CD14-positive monocyte (primary cell): ENCODE results near the gene HLCS. TPM values are rescaled to one million over a fixed set of nuclear protein-coding genes. Genes with fewer than 3 reads are reported as not detected.

ENCODE experiments used
- DNase-seq, 3 donors: peaks; one replicate each; pipeline ENCODE4 v3.0.0-alpha.2; 2011 to 2022
- H2AFZ ChIP-seq: 2 replicates; pipeline ENCODE4 v1.6.0; 2012; ENCODE audit warnings: mild to moderate bottlenecking, low read depth, low read length, inconsistent platforms; ENCODE audit not compliant: insufficient read depth, poor library complexity, severe bottlenecking
- H3K27ac ChIP-seq, 2 donors: 1 replicate in 1 of 2; 2 replicates in 1 of 2; pipeline ENCODE4 v1.5.1; 2012 to 2013; ENCODE audit warnings: low read length in 2 of 2, control low read depth in 1 of 2, inconsistent platforms in 1 of 2, low read depth in 1 of 2, mild to moderate bottlenecking in 1 of 2
- H3K27me3 ChIP-seq, 2 donors: one replicate each; pipeline versions ENCODE4 v1.6.0 to v1.6.1; 2011 to 2013; ENCODE audit warnings: low read length in 2 of 2; ENCODE audit not compliant: control insufficient read depth in 2 of 2, insufficient read depth in 2 of 2
- H3K36me3 ChIP-seq, 2 donors: replicated peaks in 1 of 2; 1 replicate in 1 of 2; 2 replicates in 1 of 2; pipeline versions ENCODE4 v1.5.1 to v1.6.1; 2012 to 2013; ENCODE audit warnings: low read length in 2 of 2, control low read depth in 1 of 2, inconsistent platforms in 1 of 2, mild to moderate bottlenecking in 1 of 2; ENCODE audit not compliant: insufficient read depth in 2 of 2, control insufficient read depth in 1 of 2
- H3K4me1 ChIP-seq, 2 donors: 1 replicate in 1 of 2; 2 replicates in 1 of 2; pipeline versions ENCODE4 v1.5.1 to v1.6.1; 2012 to 2013; ENCODE audit warnings: low read length in 2 of 2, control low read depth in 1 of 2, inconsistent platforms in 1 of 2, mild to moderate bottlenecking in 1 of 2, moderate library complexity in 1 of 2; ENCODE audit not compliant: insufficient read depth in 2 of 2, control insufficient read depth in 1 of 2
- H3K4me2 ChIP-seq: replicated peaks from 2 replicates; pipeline ENCODE3; 2012; ENCODE audit warnings: low read length, moderate library complexity, mild to moderate bottlenecking; ENCODE audit not compliant: poor library complexity, severe bottlenecking; ENCODE audit errors: extremely low read depth
- H3K4me3 ChIP-seq, 3 experiments: fragments of 200-600 bp in 1 of 3; sonication (generic) in 1 of 3; replicated peaks in 1 of 3; 1 replicate in 2 of 3; 2 replicates in 1 of 3; pipeline ENCODE4 v1.5.1; 2011 to 2013; ENCODE audit warnings: low read length in 3 of 3, mild to moderate bottlenecking in 3 of 3, control low read depth in 2 of 3, low read depth in 2 of 3, inconsistent platforms in 1 of 3, moderate library complexity in 1 of 3
- H3K79me2 ChIP-seq: 2 replicates; pipeline ENCODE4 v1.6.0; 2012; ENCODE audit warnings: mild to moderate bottlenecking, control low read depth, inconsistent platforms, low read length, moderate library complexity; ENCODE audit not compliant: insufficient read depth
- H3K9ac ChIP-seq: 2 replicates; pipeline ENCODE4 v1.6.0; 2017; ENCODE audit warnings: low read length, mild to moderate bottlenecking; ENCODE audit not compliant: insufficient read depth, poor library complexity, severe bottlenecking
- H3K9me3 ChIP-seq, 2 donors: replicated peaks in 1 of 2; 1 replicate in 1 of 2; 2 replicates in 1 of 2; pipeline versions ENCODE4 v1.5.1 to v1.6.1; 2012 to 2013; ENCODE audit warnings: low read length in 2 of 2, control low read depth in 1 of 2; ENCODE audit not compliant: control insufficient read depth in 1 of 2, insufficient read depth in 1 of 2
- H4K20me1 ChIP-seq: 2 replicates; pipeline ENCODE4 v1.6.0; 2012; ENCODE audit warnings: mild to moderate bottlenecking, low read length, control low read depth, moderate library complexity; ENCODE audit not compliant: insufficient read depth
- H3K27ac Mint-ChIP-seq, 7 donors: one replicate each; pipeline ENCODE4 v1.8.0; 2020; ENCODE audit warnings: mild to moderate bottlenecking in 7 of 7, mixed read lengths in 7 of 7, moderate library complexity in 6 of 7, inconsistent platforms in 2 of 7
- H3K27me3 Mint-ChIP-seq, 3 donors: one replicate each; pipeline ENCODE4 v1.8.0; 2021 to 2022; ENCODE audit warnings: low read depth in 3 of 3, mild to moderate bottlenecking in 3 of 3, mixed read lengths in 3 of 3, moderate library complexity in 3 of 3, inconsistent platforms in 1 of 3
- H3K36me3 Mint-ChIP-seq, 2 donors: one replicate each; pipeline ENCODE4 v1.8.0; 2020; ENCODE audit warnings: mixed read lengths in 2 of 2, inconsistent platforms in 1 of 2, mild to moderate bottlenecking in 1 of 2
- H3K4me1 Mint-ChIP-seq: one replicate; pipeline ENCODE4 v1.8.0; 2020; ENCODE audit warnings: mild to moderate bottlenecking, mixed read lengths
- H3K4me3 Mint-ChIP-seq, 2 donors: one replicate each; pipeline ENCODE4 v1.8.0; 2020; ENCODE audit warnings: mild to moderate bottlenecking in 2 of 2, mixed read lengths in 2 of 2, moderate library complexity in 1 of 2
- H3K9me3 Mint-ChIP-seq, 7 donors: one replicate each; pipeline ENCODE4 v1.8.0; 2020 to 2022; ENCODE audit warnings: mixed read lengths in 7 of 7, mild to moderate bottlenecking in 6 of 7, moderate library complexity in 6 of 7, inconsistent platforms in 2 of 7
- CTCF ChIP-seq: fragments of 200-600 bp; IDR thresholded peaks from one replicate; pipeline ENCODE4 v1.8.0; 2022; ENCODE audit warnings: antibody characterized with exemption, mild to moderate bottlenecking
- WGBS: methylation state at CpG from one replicate; pipeline ENCODE4 v1.1.5; 2013; ENCODE audit warnings: missing lambda C conversion rate; ENCODE audit not compliant: insufficient coverage; 5-methylcytosine and 5-hydroxymethylcytosine counted together
- intact Hi-C, 2 donors: fragments of 100-400 bp; cut with micrococcal nuclease; formaldehyde crosslinking; loops; one replicate each; pipeline versions ENCODE4 v1.15.0 to v1.15.1; 2023
- polyA plus RNA-seq, 3 donors: library from polyadenylated mRNA; depleted of rRNA in 1 of 3; unstranded in 2 of 3; stranded (reverse) in 1 of 3; fragments of 300-500 nt in 2 of 3; fragments of >200 nt in 1 of 3; fragmentation: Illumina TruSeq in 2 of 3; gene quantifications; 1 replicate in 2 of 3; 2 replicates in 1 of 3; pipeline ENCODE4 v1.2.3, GENCODE V29; 2012 to 2021

The HLCS gene
- polyA plus RNA-seq, 3 donors: 2.1 to 3.1 (median 2.2) TPM

- no peak for DNase-seq
- Histone ChIP-seq H3K9ac (no peak overlapping the region), H3K27ac (no peak overlapping the region), H2AFZ (no peak overlapping the region), H3K9me3 (peaks cover 0 to 46% of the 10 kb centered on the region in 2 donors), H3K4me1 (no peaks in the 10 kb centered on the region), H3K79me2 (no peaks in the 10 kb centered on the region), H3K36me3 (no peaks in the 10 kb centered on the region), H4K20me1 (no peaks in the 10 kb centered on the region), H3K4me2 (no peak overlapping the region), H3K27me3 (peaks cover 78 to 99% of the 10 kb centered on the region in 2 donors), H3K4me3 (no peak overlapping the region)
- Mint-ChIP-seq H3K9me3 (peaks cover 0 to 22% (median 8%) of the 10 kb centered on the region in 7 donors), H3K4me3 (peak overlapping the region in 1 of 2 donors; percentile 80), H3K4me1 (peaks cover 4% of the 10 kb centered on the region), H3K36me3 (peaks cover 0 to 6% of the 10 kb centered on the region in 2 donors), H3K27ac (no peak overlapping the region), H3K27me3 (peaks cover 94 to 99% (median 98%) of the 10 kb centered on the region in 3 donors)
- intact Hi-C loops: no loop called here
- WGBS: 5% methylated on average over 53 of the region's 53 CpGs
- TF ChIP-seq CTCF: no peak
These were observed 258.6 kb downstream of the HLCS start for GRCh38 chr21:36707763-36708285.

GRCh38 chr21:36706951-36707762, 259.3 kb downstream of the HLCS start:
- peaks cover 4% of the 10 kb centered on the region for H3K4me1 Mint-ChIP-seq
- Histone ChIP-seq H3K4me1 (no peaks in the 10 kb centered on the region), H3K79me2 (no peaks in the 10 kb centered on the region)

More at GRCh38 chr21:36706951-36707762, 259.3 kb downstream of the HLCS start:
- no peak overlapping the region for H3K4me3 ChIP-seq
- peaks cover 0 to 28% (median 8%) of the 10 kb centered on the region in 7 donors for H3K9me3 Mint-ChIP-seq
- 14% methylated on average over 22 of the region's 32 CpGs for WGBS
- H3K4me2 ChIP-seq: no peak overlapping the region
- H3K27me3 Mint-ChIP-seq: peaks cover 95 to 99% (median 98%) of the 10 kb centered on the region in 3 donors
- no peak for DNase-seq
- no peak for TF ChIP-seq CTCF
- H3K9me3 ChIP-seq: peaks cover 0 to 48% of the 10 kb centered on the region in 2 donors
- H3K27me3 ChIP-seq: peaks cover 78 to 99% of the 10 kb centered on the region in 2 donors
- no peak overlapping the region for H3K27ac Mint-ChIP-seq
- H3K36me3 Mint-ChIP-seq: peaks cover 0 to 6% of the 10 kb centered on the region in 2 donors
- intact Hi-C loops: no loop called here
- peak overlapping the region in 1 of 2 donors; percentile 80 for H3K4me3 Mint-ChIP-seq
- no peak overlapping the region for H2AFZ ChIP-seq
- no peak overlapping the region for H3K9ac ChIP-seq
- no peaks in the 10 kb centered on the region for H3K36me3 ChIP-seq
- no peak overlapping the region for H3K27ac ChIP-seq
- H4K20me1 ChIP-seq: no peaks in the 10 kb centered on the region
